GM18907 (cell line): ENCODE data around the gene MOCOS.

Experiments
- ATAC-seq: cut with Tn5 transposase; IDR thresholded peaks from one replicate; pipeline ENCODE4 v1.9.1; 2021; ENCODE audit warnings: mild to moderate bottlenecking, moderate library complexity; ENCODE audit not compliant: unreplicated experiment

Gene MOCOS

GRCh38 chr18:36262971-36263370 lies 75.7 kb downstream of the MOCOS start:
- no peak for ATAC-seq

- no peak for ATAC-seq
Observed at GRCh38 chr18:36264283-36264682, 77.0 kb downstream of the MOCOS start.

- ATAC-seq: no peak
Observed at GRCh38 chr18:36265015-36265414, 77.7 kb downstream of the MOCOS start.

GRCh38 chr18:36269157-36269556 lies 81.9 kb downstream of the MOCOS start:
- ATAC-seq: no peak

- no peak for ATAC-seq
Observed at GRCh38 chr18:36271153-36271552, 83.9 kb downstream of the MOCOS start.

GRCh38 chr18:36273347-36273746 lies 86.0 kb downstream of the MOCOS start:
- ATAC-seq: no peak

- no peak for ATAC-seq
Observed at GRCh38 chr18:36274083-36274715, 86.9 kb downstream of the MOCOS start.

- no peak for ATAC-seq
Observed at GRCh38 chr18:36275561-36275960, 88.3 kb downstream of the MOCOS start.

GRCh38 chr18:36279001-36279400 lies 91.7 kb downstream of the MOCOS start:
- ATAC-seq: no peak

- no peak for ATAC-seq
Observed at GRCh38 chr18:36281936-36282335, 94.6 kb downstream of the MOCOS start.

GRCh38 chr18:36283448-36283847 lies 96.2 kb downstream of the MOCOS start:
- ATAC-seq: no peak

GRCh38 chr18:36284268-36284667 lies 97.0 kb downstream of the MOCOS start:
- ATAC-seq: no peak

GRCh38 chr18:36284671-36285295 lies 97.5 kb downstream of the MOCOS start:
- ATAC-seq: no peak

GRCh38 chr18:36287653-36288052 lies 100.4 kb downstream of the MOCOS start:
- ATAC-seq: no peak

- ATAC-seq: no peak
Observed at GRCh38 chr18:36288689-36289088, 101.4 kb downstream of the MOCOS start.

- no peak for ATAC-seq
Observed at GRCh38 chr18:36294031-36294430, 106.7 kb downstream of the MOCOS start.

GRCh38 chr18:36295214-36295613 lies 107.9 kb downstream of the MOCOS start:
- no peak for ATAC-seq

- ATAC-seq: no peak
Observed at GRCh38 chr18:36295880-36296301, 108.6 kb downstream of the MOCOS start.

- ATAC-seq: peak; percentile 31
Observed at GRCh38 chr18:36296650-36297416, 109.5 kb downstream of the MOCOS start.

- ATAC-seq: peak; percentile 69
Observed at GRCh38 chr18:36297417-36298125, 110.3 kb downstream of the MOCOS start, which contains the start of gene FHOD3. FHOD3 (plus strand) TSS chr18:36297713; CDS start chr18:36297836, 123 bp downstream.

GRCh38 chr18:36298126-36298741 lies 110.9 kb downstream of the MOCOS start:
- ATAC-seq: peak; percentile 32
